ENCODE results near the gene TNIP2.

The TNIP2 gene

GRCh38 chr4:2713337-2713736 lies 42.8 kb downstream of the TNIP2 start:
- H3K9me3 ChIP-seq (ENCODE audit: control insufficient read depth, low read length) = no peaks in the 10 kb centered on the region
- H3K27me3 ChIP-seq (ENCODE audit: control insufficient read depth, insufficient read depth, low read length) = no peaks in the 10 kb centered on the region
- H3K4me3 ChIP-seq (ENCODE audit: low read length) = no peak overlapping the region
- H3K36me3 ChIP-seq (ENCODE audit: control insufficient read depth, insufficient read depth, low read length) = no peaks in the 10 kb centered on the region
- H3K9ac ChIP-seq (ENCODE audit: low read length) = no peak overlapping the region
- peaks cover 12% of the 10 kb centered on the region for H3K4me1 ChIP-seq (ENCODE audit: control insufficient read depth, insufficient read depth, low read length)

GRCh38 chr4:2712261-2712842 lies 43.8 kb downstream of the TNIP2 start:
- Histone ChIP-seq H3K36me3 (ENCODE audit: control insufficient read depth, insufficient read depth, low read length) (no peaks in the 10 kb centered on the region), H3K4me1 (ENCODE audit: control insufficient read depth, insufficient read depth, low read length) (peaks cover 12% of the 10 kb centered on the region), H3K4me3 (ENCODE audit: low read length) (no peak overlapping the region), H3K9ac (ENCODE audit: low read length) (no peak overlapping the region), H3K9me3 (ENCODE audit: control insufficient read depth, low read length) (no peaks in the 10 kb centered on the region), H3K27me3 (ENCODE audit: control insufficient read depth, insufficient read depth, low read length) (no peaks in the 10 kb centered on the region)

- Histone ChIP-seq H3K36me3 (ENCODE audit: control insufficient read depth, insufficient read depth, low read length) (no peaks in the 10 kb centered on the region), H3K9ac (ENCODE audit: low read length) (peak overlapping the region; percentile 13), H3K9me3 (ENCODE audit: control insufficient read depth, low read length) (no peaks in the 10 kb centered on the region), H3K27me3 (ENCODE audit: control insufficient read depth, insufficient read depth, low read length) (no peaks in the 10 kb centered on the region), H3K4me1 (ENCODE audit: control insufficient read depth, insufficient read depth, low read length) (peaks cover 19% of the 10 kb centered on the region), H3K4me3 (ENCODE audit: low read length) (no peak overlapping the region)
These were observed 53.4 kb downstream of the TNIP2 start for GRCh38 chr4:2702770-2703169.

GRCh38 chr4:2702361-2702760 lies 53.8 kb downstream of the TNIP2 start:
- H3K4me3 ChIP-seq (ENCODE audit: low read length) = no peak overlapping the region
- H3K9me3 ChIP-seq (ENCODE audit: control insufficient read depth, low read length) = no peaks in the 10 kb centered on the region
- H3K27me3 ChIP-seq (ENCODE audit: control insufficient read depth, insufficient read depth, low read length) = no peaks in the 10 kb centered on the region
- no peaks in the 10 kb centered on the region for H3K36me3 ChIP-seq (ENCODE audit: control insufficient read depth, insufficient read depth, low read length)
- peak overlapping the region; percentile 13 for H3K9ac ChIP-seq (ENCODE audit: low read length)
- peaks cover 19% of the 10 kb centered on the region for H3K4me1 ChIP-seq (ENCODE audit: control insufficient read depth, insufficient read depth, low read length)

GRCh38 chr4:2700031-2700430 lies 56.1 kb downstream of the TNIP2 start:
- no peaks in the 10 kb centered on the region for H3K27me3 ChIP-seq (ENCODE audit: control insufficient read depth, insufficient read depth, low read length)
- peaks cover 19% of the 10 kb centered on the region for H3K4me1 ChIP-seq (ENCODE audit: control insufficient read depth, insufficient read depth, low read length)
- no peaks in the 10 kb centered on the region for H3K9me3 ChIP-seq (ENCODE audit: control insufficient read depth, low read length)
- no peaks in the 10 kb centered on the region for H3K36me3 ChIP-seq (ENCODE audit: control insufficient read depth, insufficient read depth, low read length)
- no peak overlapping the region for H3K4me3 ChIP-seq (ENCODE audit: low read length)
- no peak overlapping the region for H3K9ac ChIP-seq (ENCODE audit: low read length)

- H3K4me1 ChIP-seq (ENCODE audit: control insufficient read depth, insufficient read depth, low read length) = peaks cover 19% of the 10 kb centered on the region
- no peaks in the 10 kb centered on the region for H3K9me3 ChIP-seq (ENCODE audit: control insufficient read depth, low read length)
- H3K4me3 ChIP-seq (ENCODE audit: low read length) = no peak overlapping the region
- no peak overlapping the region for H3K9ac ChIP-seq (ENCODE audit: low read length)
- peaks cover 2% of the 10 kb centered on the region for H3K36me3 ChIP-seq (ENCODE audit: control insufficient read depth, insufficient read depth, low read length)
- no peaks in the 10 kb centered on the region for H3K27me3 ChIP-seq (ENCODE audit: control insufficient read depth, insufficient read depth, low read length)
These were observed 56.6 kb downstream of the TNIP2 start for GRCh38 chr4:2699534-2699933.

- Histone ChIP-seq H3K9ac (ENCODE audit: low read length) (no peak overlapping the region), H3K36me3 (ENCODE audit: control insufficient read depth, insufficient read depth, low read length) (peaks cover 4% of the 10 kb centered on the region), H3K4me1 (ENCODE audit: control insufficient read depth, insufficient read depth, low read length) (peaks cover 19% of the 10 kb centered on the region), H3K4me3 (ENCODE audit: low read length) (no peak overlapping the region), H3K27me3 (ENCODE audit: control insufficient read depth, insufficient read depth, low read length) (no peaks in the 10 kb centered on the region), H3K9me3 (ENCODE audit: control insufficient read depth, low read length) (no peaks in the 10 kb centered on the region)
These were observed 57.1 kb downstream of the TNIP2 start for GRCh38 chr4:2698951-2699505.

- Histone ChIP-seq H3K4me1 (ENCODE audit: control insufficient read depth, insufficient read depth, low read length) (peaks cover 15% of the 10 kb centered on the region), H3K4me3 (ENCODE audit: low read length) (no peak overlapping the region), H3K9me3 (ENCODE audit: control insufficient read depth, low read length) (no peaks in the 10 kb centered on the region), H3K9ac (ENCODE audit: low read length) (no peak overlapping the region), H3K27me3 (ENCODE audit: control insufficient read depth, insufficient read depth, low read length) (no peaks in the 10 kb centered on the region), H3K36me3 (ENCODE audit: control insufficient read depth, insufficient read depth, low read length) (peaks cover 4% of the 10 kb centered on the region)
These were observed 57.6 kb downstream of the TNIP2 start for GRCh38 chr4:2698504-2698903.

- Histone ChIP-seq H3K27me3 (ENCODE audit: control insufficient read depth, insufficient read depth, low read length) (no peaks in the 10 kb centered on the region), H3K9ac (ENCODE audit: low read length) (no peak overlapping the region), H3K36me3 (ENCODE audit: control insufficient read depth, insufficient read depth, low read length) (peaks cover 4% of the 10 kb centered on the region), H3K9me3 (ENCODE audit: control insufficient read depth, low read length) (no peaks in the 10 kb centered on the region), H3K4me1 (ENCODE audit: control insufficient read depth, insufficient read depth, low read length) (peaks cover 10% of the 10 kb centered on the region), H3K4me3 (ENCODE audit: low read length) (no peak overlapping the region)
These were observed 58.1 kb downstream of the TNIP2 start for GRCh38 chr4:2697995-2698414.

- no peaks in the 10 kb centered on the region for H3K27me3 ChIP-seq (ENCODE audit: control insufficient read depth, insufficient read depth, low read length)
- H3K4me1 ChIP-seq (ENCODE audit: control insufficient read depth, insufficient read depth, low read length) = no peaks in the 10 kb centered on the region
- H3K36me3 ChIP-seq (ENCODE audit: control insufficient read depth, insufficient read depth, low read length) = peaks cover 4% of the 10 kb centered on the region
- no peak overlapping the region for H3K4me3 ChIP-seq (ENCODE audit: low read length)
- no peaks in the 10 kb centered on the region for H3K9me3 ChIP-seq (ENCODE audit: control insufficient read depth, low read length)
- H3K9ac ChIP-seq (ENCODE audit: low read length) = no peak overlapping the region
These were observed 59.7 kb downstream of the TNIP2 start for GRCh38 chr4:2696423-2696822.

- Histone ChIP-seq H3K4me1 (ENCODE audit: control insufficient read depth, insufficient read depth, low read length) (no peaks in the 10 kb centered on the region), H3K27me3 (ENCODE audit: control insufficient read depth, insufficient read depth, low read length) (no peaks in the 10 kb centered on the region), H3K9ac (ENCODE audit: low read length) (no peak overlapping the region), H3K9me3 (ENCODE audit: control insufficient read depth, low read length) (no peaks in the 10 kb centered on the region), H3K36me3 (ENCODE audit: control insufficient read depth, insufficient read depth, low read length) (peaks cover 4% of the 10 kb centered on the region), H3K4me3 (ENCODE audit: low read length) (no peak overlapping the region)
These were observed 60.6 kb downstream of the TNIP2 start for GRCh38 chr4:2695346-2696060.

- H3K36me3 ChIP-seq (ENCODE audit: control insufficient read depth, insufficient read depth, low read length) = peaks cover 4% of the 10 kb centered on the region
- no peak overlapping the region for H3K9ac ChIP-seq (ENCODE audit: low read length)
- no peaks in the 10 kb centered on the region for H3K9me3 ChIP-seq (ENCODE audit: control insufficient read depth, low read length)
- no peaks in the 10 kb centered on the region for H3K4me1 ChIP-seq (ENCODE audit: control insufficient read depth, insufficient read depth, low read length)
- no peaks in the 10 kb centered on the region for H3K27me3 ChIP-seq (ENCODE audit: control insufficient read depth, insufficient read depth, low read length)
- no peak overlapping the region for H3K4me3 ChIP-seq (ENCODE audit: low read length)
These were observed 61.4 kb downstream of the TNIP2 start for GRCh38 chr4:2694691-2695090.
